ENCODE data around the gene RHOXF1.

DNA sequence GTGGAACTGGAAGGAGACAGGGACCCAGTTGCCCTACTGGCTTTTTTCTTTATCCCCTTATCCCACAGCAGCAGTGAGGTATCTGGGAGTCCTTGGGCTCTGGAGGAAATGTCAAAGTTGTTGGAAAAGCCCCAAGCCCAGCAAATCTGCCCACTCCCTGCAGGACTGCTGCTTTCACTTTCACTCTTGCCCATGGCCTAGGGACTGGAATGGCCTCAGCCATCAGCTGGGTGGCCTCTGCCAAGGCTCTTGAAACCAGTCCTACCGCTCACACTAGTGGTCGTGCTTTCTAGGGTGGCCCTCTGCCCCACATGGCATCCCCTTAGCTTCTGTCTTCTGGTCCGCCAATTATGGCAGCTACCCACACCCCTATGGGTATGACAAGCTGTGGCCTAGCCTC lies 9.7 kb upstream of the RHOXF1 start:
- TF ChIP-seq CTCF (IDR thresholded peaks at IDR 0.05; ENCODE audit: low read depth, low read length, poor library complexity, severe bottlenecking) (no peak), EZH2phosphoT487 (IDR thresholded peaks at IDR 0.05; ENCODE audit: borderline replicate concordance, low read length) (no peak)

All from DOHH2 (cell line).